ENCODE results near the gene SLC6A8. TPM values are rescaled to one million over a fixed set of nuclear protein-coding genes. Genes with fewer than 3 reads are reported as not detected.

SLC6A8 gene
- total RNA-seq, 4 donors from 2014 or later: 26.5 to 43.5 (median 34.5) TPM

DNA sequence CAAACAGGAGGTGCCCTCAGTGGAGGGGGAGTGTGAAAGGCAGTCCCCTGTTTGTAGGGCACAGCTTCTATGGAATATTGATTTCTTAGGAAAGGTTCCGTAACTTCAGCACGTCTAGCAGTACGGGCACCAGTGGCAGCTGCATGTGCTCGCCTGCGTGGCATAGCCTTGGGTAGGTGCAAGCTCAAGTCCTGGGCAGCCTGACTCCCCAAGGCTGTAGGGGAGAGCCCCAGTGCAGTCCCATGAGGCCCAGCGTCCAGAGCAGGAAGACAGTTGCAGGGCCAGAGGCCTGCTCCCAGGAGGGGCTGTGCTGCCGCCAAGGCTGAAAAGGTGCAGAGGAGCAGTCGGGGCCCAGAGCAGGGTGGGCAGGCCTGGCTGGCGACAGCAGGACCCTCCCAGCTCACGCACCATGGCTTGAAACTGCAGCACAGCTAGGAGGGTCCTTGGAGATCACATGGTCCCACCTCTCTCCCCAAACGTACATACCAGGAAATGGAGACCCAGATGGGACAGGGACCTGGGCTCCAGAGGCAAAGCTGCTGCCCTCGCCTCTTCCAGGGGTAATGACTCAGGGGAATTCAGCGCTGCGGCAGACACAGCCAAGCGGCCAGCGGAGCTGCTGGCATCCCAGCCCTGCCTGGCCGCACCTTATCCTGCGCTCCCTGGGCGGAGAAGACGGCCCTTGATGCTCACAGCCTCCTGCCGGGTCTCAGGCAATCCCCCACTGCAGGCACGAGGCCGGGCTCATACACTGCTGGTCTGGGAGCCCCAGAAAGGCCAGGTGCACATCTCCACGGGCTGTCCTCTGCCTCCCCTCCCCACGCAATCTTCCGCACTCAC lies 46.8 kb upstream of the SLC6A8 start:
- peak in 1 of 2 donors; percentile 66 for DNase-seq (ENCODE audit: low spot score in 2 of 2)
- H3K4me3 ChIP-seq (ENCODE audit: low read depth, poor library complexity, severe bottlenecking): no peak overlapping the region
- WGBS, 2 donors: 67 to 80% methylated on average over 1 to 17 of the region's 26 CpGs
- TF ChIP-seq, protein P1, sequence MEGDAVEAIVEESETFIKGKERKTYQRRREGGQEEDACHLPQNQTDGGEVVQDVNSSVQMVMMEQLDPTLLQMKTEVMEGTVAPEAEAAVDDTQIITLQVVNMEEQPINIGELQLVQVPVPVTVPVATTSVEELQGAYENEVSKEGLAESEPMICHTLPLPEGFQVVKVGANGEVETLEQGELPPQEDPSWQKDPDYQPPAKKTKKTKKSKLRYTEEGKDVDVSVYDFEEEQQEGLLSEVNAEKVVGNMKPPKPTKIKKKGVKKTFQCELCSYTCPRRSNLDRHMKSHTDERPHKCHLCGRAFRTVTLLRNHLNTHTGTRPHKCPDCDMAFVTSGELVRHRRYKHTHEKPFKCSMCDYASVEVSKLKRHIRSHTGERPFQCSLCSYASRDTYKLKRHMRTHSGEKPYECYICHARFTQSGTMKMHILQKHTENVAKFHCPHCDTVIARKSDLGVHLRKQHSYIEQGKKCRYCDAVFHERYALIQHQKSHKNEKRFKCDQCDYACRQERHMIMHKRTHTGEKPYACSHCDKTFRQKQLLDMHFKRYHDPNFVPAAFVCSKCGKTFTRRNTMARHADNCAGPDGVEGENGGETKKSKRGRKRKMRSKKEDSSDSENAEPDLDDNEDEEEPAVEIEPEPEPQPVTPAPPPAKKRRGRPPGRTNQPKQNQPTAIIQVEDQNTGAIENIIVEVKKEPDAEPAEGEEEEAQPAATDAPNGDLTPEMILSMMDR (IDR thresholded peaks at IDR 0.05): no peak
- TF ChIP-seq POLR2A (IDR thresholded peaks at IDR 0.05): no peak
- intact Hi-C loops (cut with DNase I; ENCODE audit: low total_unique reads): no loop called here

- intact Hi-C loops (cut with DNase I; ENCODE audit: low total_unique reads): no loop called here
- DNase-seq (ENCODE audit: low spot score in 2 of 2): no peak
- H3K4me3 ChIP-seq (ENCODE audit: low read depth, poor library complexity, severe bottlenecking): no peak overlapping the region
- no peak for TF ChIP-seq POLR2A (IDR thresholded peaks at IDR 0.05)
- TF ChIP-seq, protein P1 (IDR thresholded peaks at IDR 0.05): no peak
- WGBS, 2 donors: 5 to 34% methylated on average over 4 to 8 of the region's 8 CpGs
Measured at GRCh38 chrX:153641627-153642026, 46.1 kb upstream of the SLC6A8 start.

DNA sequence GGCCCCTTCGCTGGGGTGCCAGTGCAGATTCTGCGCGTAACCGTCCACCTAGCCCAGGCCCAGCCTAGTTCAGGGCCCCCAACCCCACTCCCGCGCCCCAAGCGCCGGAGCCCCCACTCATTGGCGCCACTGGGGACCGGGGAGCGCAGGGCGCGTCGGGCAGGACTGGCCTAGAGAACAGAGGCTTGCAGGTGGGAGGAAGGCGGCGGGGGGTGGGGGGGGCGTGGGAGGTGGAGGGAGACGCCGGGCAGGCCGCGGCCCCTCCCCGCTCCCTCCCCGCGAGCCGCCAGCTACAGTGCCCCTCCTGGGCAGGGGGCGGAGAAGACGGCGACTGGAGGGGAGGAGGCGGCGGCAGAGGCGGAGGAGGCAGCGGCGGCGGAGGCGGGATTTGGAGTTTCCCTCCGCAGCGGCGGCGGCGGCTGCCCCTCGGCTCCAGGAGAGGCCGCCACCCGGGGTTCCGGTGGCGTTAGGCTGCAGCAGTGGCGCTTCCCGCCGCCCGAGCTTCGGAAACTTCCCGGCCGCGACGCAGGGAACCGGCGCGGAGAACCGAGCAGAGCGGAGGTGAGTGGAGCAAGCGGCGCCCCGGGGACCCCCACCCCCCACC lies 45.6 kb upstream of the SLC6A8 start:
- intact Hi-C loops (cut with DNase I; ENCODE audit: low total_unique reads): no loop called here
- no peak overlapping the region for H3K4me3 ChIP-seq (ENCODE audit: low read depth, poor library complexity, severe bottlenecking)
- 52% methylated on average over 28 of the region's 62 CpGs; no CpG with 5 or more reads in 1 of the 2 donors for WGBS, 2 donors
- TF ChIP-seq, protein P1 (IDR thresholded peaks at IDR 0.05): no peak
- no peak for TF ChIP-seq POLR2A (IDR thresholded peaks at IDR 0.05)
- DNase-seq (ENCODE audit: low spot score in 2 of 2): peak in 1 of 2 donors; percentile 74

- 0 to 49% methylated on average over 20 to 41 of the region's 48 CpGs for WGBS, 2 donors
- no peak overlapping the region for H3K4me3 ChIP-seq (ENCODE audit: low read depth, poor library complexity, severe bottlenecking)
- intact Hi-C loops (cut with DNase I; ENCODE audit: low total_unique reads): no loop called here
- TF ChIP-seq, protein P1 (IDR thresholded peaks at IDR 0.05): no peak
- no peak for TF ChIP-seq POLR2A (IDR thresholded peaks at IDR 0.05)
- peak in 1 of 2 donors; percentile 77 for DNase-seq (ENCODE audit: low spot score in 2 of 2)
Measured at GRCh38 chrX:153642655-153643430, 44.9 kb upstream of the SLC6A8 start.

DNA sequence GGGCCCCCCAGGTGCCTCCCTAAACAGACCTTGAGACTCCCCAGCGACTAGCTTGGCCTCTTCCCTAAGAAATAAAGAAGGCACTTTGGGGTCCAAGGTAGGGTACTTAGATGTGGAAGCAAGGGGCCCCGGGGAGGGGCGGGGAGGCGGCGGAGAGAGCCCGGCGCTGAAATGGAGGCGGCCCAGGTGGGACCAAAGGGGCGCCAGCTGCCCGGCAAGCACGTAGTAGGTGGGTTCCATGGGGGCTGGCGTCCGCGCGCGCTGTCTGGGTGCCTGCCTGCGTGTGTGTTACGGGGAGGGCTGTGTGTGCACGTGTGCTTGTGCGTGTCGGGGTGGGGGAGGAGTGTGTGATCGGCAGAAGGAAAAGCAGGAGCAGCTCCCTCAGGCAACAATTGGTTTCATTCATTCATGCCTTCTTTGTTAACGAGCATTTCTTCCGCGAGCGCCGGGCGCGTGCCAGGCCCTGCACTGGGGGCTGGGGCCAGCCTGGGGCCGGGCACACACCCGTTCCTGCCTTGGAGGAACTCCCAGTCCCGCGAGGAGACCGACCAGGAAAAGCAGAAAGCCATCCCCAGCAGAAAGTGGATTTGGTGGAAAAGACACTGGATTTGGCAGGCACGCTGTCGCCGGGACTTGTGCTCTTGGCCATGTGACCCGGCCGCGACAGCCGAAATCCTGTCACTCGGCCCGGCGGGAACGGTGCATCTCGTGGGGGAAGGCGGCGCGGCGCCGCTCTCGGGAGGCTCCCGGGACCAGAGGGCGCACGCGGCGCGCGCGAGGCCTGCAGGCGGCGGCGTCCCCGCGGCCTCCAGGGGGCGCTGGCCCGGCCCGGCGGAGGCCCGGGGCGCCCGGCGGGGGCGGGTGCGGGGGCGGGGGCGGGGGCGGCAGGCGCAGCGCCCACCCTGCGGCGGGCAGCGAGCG lies 44.0 kb upstream of the SLC6A8 start:
- TF ChIP-seq, protein P1 (IDR thresholded peaks at IDR 0.05): no peak
- TF ChIP-seq POLR2A (IDR thresholded peaks at IDR 0.05): no peak
- no peak overlapping the region for H3K4me3 ChIP-seq (ENCODE audit: low read depth, poor library complexity, severe bottlenecking)
- WGBS, 2 donors: 1 to 39% methylated on average over 16 to 63 of the region's 84 CpGs
- intact Hi-C loops (cut with DNase I; ENCODE audit: low total_unique reads): no loop called here
- DNase-seq (ENCODE audit: low spot score in 2 of 2): peak in 1 of 2 donors; percentile 79
